ENCODE measurements around the gene CEP63.

The CEP63 gene

GRCh38 chr3:134618478-134619300, 132.8 kb downstream of the CEP63 start:
- TF ChIP-seq, protein P1, sequence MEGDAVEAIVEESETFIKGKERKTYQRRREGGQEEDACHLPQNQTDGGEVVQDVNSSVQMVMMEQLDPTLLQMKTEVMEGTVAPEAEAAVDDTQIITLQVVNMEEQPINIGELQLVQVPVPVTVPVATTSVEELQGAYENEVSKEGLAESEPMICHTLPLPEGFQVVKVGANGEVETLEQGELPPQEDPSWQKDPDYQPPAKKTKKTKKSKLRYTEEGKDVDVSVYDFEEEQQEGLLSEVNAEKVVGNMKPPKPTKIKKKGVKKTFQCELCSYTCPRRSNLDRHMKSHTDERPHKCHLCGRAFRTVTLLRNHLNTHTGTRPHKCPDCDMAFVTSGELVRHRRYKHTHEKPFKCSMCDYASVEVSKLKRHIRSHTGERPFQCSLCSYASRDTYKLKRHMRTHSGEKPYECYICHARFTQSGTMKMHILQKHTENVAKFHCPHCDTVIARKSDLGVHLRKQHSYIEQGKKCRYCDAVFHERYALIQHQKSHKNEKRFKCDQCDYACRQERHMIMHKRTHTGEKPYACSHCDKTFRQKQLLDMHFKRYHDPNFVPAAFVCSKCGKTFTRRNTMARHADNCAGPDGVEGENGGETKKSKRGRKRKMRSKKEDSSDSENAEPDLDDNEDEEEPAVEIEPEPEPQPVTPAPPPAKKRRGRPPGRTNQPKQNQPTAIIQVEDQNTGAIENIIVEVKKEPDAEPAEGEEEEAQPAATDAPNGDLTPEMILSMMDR (IDR thresholded peaks at IDR 0.05; ENCODE audit: low read depth, low read length), result no peak
- H3K4me3 ChIP-seq (ENCODE audit: low read depth, low read length), result no peak overlapping the region
- DNase-seq (ENCODE audit: low read depth, low spot score), result no peak
- in situ Hi-C loops (cut with HindIII; ENCODE audit: low sequenced_read_pairs), result no loop called here

- in situ Hi-C loops (cut with HindIII; ENCODE audit: low sequenced_read_pairs), result no loop called here
- TF ChIP-seq, protein P1 (IDR thresholded peaks at IDR 0.05; ENCODE audit: low read depth, low read length), result no peak
- no peak overlapping the region for H3K4me3 ChIP-seq (ENCODE audit: low read depth, low read length)
- DNase-seq (ENCODE audit: low read depth, low spot score), result no peak
These were observed 133.4 kb downstream of the CEP63 start for GRCh38 chr3:134619301-134619615.

DNA sequence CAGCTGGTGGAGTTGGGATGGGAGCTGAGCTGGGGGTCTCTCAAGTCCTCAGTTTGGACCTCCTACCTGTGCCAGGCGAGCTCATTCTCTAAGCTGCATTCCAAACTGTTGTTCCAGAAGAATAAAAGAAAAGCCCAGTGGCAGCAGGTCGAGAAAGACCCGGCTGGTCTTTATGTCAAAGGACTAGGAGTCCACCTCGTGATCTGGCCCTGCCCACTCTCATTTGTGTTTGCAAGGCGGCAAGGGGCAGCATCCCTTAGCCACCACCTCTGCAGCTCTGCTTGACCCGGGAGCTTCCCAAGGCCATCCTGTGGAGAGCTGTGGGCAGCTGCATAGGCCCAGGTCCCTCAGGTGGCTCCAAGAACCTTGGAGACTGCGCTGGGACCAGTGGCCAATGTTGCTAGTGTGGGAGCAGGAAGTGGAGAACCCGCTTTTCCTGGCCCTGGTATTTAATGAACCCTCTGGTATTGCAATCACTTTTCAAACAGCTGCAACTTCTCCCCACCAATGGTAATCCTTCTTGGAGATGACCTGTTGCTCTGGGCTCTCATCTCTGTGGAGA, 134.1 kb downstream of the CEP63 start:
- in situ Hi-C loops (cut with HindIII; ENCODE audit: low sequenced_read_pairs), result no loop called here
- H3K4me3 ChIP-seq (ENCODE audit: low read depth, low read length), result no peak overlapping the region
- DNase-seq (ENCODE audit: low read depth, low spot score), result no peak
- TF ChIP-seq, protein P1 (IDR thresholded peaks at IDR 0.05; ENCODE audit: low read depth, low read length), result no peak

- TF ChIP-seq, protein P1 (IDR thresholded peaks at IDR 0.05; ENCODE audit: low read depth, low read length), result no peak
- in situ Hi-C loops (cut with HindIII; ENCODE audit: low sequenced_read_pairs), result no loop called here
- DNase-seq (ENCODE audit: low read depth, low spot score), result no peak
- no peak overlapping the region for H3K4me3 ChIP-seq (ENCODE audit: low read depth, low read length)
These were observed 134.7 kb downstream of the CEP63 start for GRCh38 chr3:134620476-134621115.

- peak; percentile 13 for DNase-seq (ENCODE audit: low read depth, low spot score)
- in situ Hi-C loops (cut with HindIII; ENCODE audit: low sequenced_read_pairs), result no loop called here
- no peak overlapping the region for H3K4me3 ChIP-seq (ENCODE audit: low read depth, low read length)
- TF ChIP-seq, protein P1 (IDR thresholded peaks at IDR 0.05; ENCODE audit: low read depth, low read length), result no peak
These were observed 136.0 kb downstream of the CEP63 start for GRCh38 chr3:134621854-134622253.

DNA sequence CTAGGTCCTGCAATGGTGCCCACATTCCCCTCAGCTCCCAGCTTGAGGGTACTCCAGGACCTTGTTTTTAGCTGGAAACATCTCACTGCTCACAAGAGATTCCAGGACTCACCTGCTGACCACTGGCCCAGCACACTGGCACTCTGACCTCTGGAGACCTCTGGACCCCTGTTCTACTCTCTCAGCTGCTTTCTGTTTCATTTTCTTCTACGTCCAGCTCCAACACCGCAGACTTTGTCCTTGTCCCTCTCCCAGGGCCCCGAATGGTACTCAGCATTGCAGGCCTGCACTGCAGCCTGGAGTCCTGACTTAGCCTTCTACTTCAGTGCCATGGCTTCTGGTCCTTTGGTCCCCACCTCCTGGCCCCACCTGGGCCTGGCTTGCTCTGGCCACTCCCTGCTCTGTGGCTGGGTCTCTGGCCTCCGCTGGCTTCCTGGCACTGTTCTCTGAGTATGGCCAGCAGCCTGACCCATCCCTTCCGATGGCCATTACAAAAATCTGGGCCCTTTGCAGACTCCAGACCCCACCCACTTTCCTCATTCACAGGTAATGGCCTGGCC, 137.0 kb downstream of the CEP63 start:
- TF ChIP-seq, protein P1 (IDR thresholded peaks at IDR 0.05; ENCODE audit: low read depth, low read length), result no peak
- DNase-seq (ENCODE audit: low read depth, low spot score), result no peak
- in situ Hi-C loops (cut with HindIII; ENCODE audit: low sequenced_read_pairs), result no loop called here
- no peak overlapping the region for H3K4me3 ChIP-seq (ENCODE audit: low read depth, low read length)
